SK-N-SH treated with all-trans-retinoic acid at 6 μM for 48 hours (cell line): ENCODE measurements around the gene GNAI1.

ENCODE experiments used
- CSDC2 ChIP-seq: fragments of 250-450 bp; sonication (Bioruptor Pico); IDR thresholded peaks from 2 replicates; pipeline ENCODE4 v1.5.0; 2020; ENCODE audit warnings: mild to moderate bottlenecking, moderate library complexity
- ESRRG ChIP-seq: fragments of 250-450 bp; sonication (Bioruptor Pico); IDR thresholded peaks from 2 replicates; pipeline ENCODE4 v1.6.1; 2021; ENCODE audit warnings: mild to moderate bottlenecking
- GLIS3 ChIP-seq: fragments of 250-450 bp; sonication (Bioruptor Pico); IDR thresholded peaks from 2 replicates; pipeline ENCODE4 v1.5.0; 2020; ENCODE audit warnings: mild to moderate bottlenecking, moderate library complexity
- TCF4 ChIP-seq: fragments of 250-450 bp; sonication (Bioruptor Pico); IDR thresholded peaks from 2 replicates; pipeline ENCODE4 v1.8.0; 2021; ENCODE audit warnings: mild to moderate bottlenecking, moderate library complexity, borderline replicate concordance
- TF ChIP-seq, protein P1 (sequence below): fragments of 250-450 bp; sonication (Bioruptor Pico); IDR thresholded peaks from 2 replicates; pipeline ENCODE4 v1.8.0; 2020; ENCODE audit warnings: mild to moderate bottlenecking, moderate library complexity, borderline replicate concordance
- TF ChIP-seq, protein P2 (sequence below): fragments of 250-450 bp; sonication (Bioruptor Pico); IDR thresholded peaks from 2 replicates; pipeline ENCODE4 v1.5.0; 2020; ENCODE audit warnings: mild to moderate bottlenecking, moderate library complexity

DNA sequence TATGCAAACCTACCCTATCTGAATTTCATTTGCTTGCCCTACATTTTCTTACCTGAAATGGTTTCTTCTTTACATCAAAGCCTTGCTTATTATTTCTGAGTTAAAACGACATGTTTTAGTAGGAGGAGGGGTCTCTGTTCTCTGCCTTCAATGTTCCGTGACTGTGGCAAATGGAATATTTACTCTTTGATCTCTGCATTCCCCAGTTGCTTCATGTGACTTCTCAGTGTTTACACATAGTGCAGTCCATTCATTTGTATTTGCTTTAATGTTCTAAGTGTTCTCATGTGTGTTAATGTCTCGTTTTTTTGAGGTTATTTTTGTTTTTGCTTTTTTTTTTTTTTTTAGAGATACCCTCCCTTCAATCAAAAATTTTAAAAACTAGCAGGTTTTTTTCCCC, 75.8 kb downstream of the GNAI1 start:
- TF ChIP-seq TCF4 (CRISPR knock-in tag) (no peak), GLIS3 (CRISPR knock-in tag) (no peak), CSDC2 (CRISPR knock-in tag) (no peak), ESRRG (CRISPR knock-in tag) (no peak)
- TF ChIP-seq, protein P1, sequence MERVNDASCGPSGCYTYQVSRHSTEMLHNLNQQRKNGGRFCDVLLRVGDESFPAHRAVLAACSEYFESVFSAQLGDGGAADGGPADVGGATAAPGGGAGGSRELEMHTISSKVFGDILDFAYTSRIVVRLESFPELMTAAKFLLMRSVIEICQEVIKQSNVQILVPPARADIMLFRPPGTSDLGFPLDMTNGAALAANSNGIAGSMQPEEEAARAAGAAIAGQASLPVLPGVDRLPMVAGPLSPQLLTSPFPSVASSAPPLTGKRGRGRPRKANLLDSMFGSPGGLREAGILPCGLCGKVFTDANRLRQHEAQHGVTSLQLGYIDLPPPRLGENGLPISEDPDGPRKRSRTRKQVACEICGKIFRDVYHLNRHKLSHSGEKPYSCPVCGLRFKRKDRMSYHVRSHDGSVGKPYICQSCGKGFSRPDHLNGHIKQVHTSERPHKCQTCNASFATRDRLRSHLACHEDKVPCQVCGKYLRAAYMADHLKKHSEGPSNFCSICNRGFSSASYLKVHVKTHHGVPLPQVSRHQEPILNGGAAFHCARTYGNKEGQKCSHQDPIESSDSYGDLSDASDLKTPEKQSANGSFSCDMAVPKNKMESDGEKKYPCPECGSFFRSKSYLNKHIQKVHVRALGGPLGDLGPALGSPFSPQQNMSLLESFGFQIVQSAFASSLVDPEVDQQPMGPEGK (CRISPR knock-in tag), result no peak
- TF ChIP-seq, protein P2, sequence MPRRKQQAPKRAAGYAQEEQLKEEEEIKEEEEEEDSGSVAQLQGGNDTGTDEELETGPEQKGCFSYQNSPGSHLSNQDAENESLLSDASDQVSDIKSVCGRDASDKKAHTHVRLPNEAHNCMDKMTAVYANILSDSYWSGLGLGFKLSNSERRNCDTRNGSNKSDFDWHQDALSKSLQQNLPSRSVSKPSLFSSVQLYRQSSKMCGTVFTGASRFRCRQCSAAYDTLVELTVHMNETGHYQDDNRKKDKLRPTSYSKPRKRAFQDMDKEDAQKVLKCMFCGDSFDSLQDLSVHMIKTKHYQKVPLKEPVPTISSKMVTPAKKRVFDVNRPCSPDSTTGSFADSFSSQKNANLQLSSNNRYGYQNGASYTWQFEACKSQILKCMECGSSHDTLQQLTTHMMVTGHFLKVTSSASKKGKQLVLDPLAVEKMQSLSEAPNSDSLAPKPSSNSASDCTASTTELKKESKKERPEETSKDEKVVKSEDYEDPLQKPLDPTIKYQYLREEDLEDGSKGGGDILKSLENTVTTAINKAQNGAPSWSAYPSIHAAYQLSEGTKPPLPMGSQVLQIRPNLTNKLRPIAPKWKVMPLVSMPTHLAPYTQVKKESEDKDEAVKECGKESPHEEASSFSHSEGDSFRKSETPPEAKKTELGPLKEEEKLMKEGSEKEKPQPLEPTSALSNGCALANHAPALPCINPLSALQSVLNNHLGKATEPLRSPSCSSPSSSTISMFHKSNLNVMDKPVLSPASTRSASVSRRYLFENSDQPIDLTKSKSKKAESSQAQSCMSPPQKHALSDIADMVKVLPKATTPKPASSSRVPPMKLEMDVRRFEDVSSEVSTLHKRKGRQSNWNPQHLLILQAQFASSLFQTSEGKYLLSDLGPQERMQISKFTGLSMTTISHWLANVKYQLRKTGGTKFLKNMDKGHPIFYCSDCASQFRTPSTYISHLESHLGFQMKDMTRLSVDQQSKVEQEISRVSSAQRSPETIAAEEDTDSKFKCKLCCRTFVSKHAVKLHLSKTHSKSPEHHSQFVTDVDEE (CRISPR knock-in tag), result no peak
